G401.6 (cell line): ENCODE results near the gene TENT5A.

Experiments used
- FAIRE-seq: peaks from 2 replicates; lab custom pipeline; 2012; peaks lifted over from hg19 to GRCh38; lab: Jason Lieb, UNC

Gene TENT5A

GRCh38 chr6:81749707-81750106, 2.8 kb downstream of the TENT5A start:
- FAIRE-seq: no peak

DNA sequence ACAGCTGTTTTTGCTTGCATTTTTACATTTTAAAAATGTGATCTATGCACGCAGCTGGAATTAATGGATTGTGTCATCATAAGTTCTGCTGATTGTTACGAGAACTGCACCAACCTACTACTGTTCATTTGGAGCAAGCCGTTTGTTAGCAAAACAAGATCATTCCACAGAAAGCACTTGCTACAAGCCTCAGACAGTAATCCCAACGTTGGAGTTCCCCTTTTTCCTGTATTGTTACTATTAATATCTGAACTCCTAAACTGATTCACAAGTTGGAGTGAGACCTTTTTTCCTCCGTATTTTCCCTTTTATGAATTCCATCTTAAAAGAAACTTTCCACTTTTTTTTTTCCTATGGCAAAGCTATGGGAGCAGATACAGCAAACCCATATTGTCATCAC, 3.5 kb downstream of the TENT5A start:
- no peak for FAIRE-seq

- no peak for FAIRE-seq
These were observed 5.2 kb downstream of the TENT5A start for GRCh38 chr6:81747327-81747726.

GRCh38 chr6:81744131-81744530, 8.3 kb downstream of the TENT5A start:
- no peak for FAIRE-seq

DNA sequence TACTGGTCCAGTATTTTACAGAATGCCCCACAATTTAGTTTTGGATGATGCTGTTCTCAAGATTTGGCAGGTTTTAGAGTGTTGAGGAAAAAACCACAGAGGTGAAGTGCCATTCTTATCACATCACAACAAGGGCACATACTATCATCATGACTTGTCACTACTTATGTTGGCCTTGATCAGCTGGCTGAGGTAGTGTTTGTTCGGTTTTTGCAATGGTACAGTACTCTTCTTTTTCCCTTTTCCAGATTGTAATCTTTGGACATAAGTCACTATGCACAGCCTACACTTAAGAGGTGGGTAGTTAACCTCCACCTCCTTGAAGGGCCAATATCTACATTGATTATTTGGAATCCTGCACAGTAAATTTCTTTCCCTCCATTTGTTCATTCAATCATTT, 8.8 kb downstream of the TENT5A start:
- FAIRE-seq: no peak

- FAIRE-seq: no peak
These were observed 10.8 kb downstream of the TENT5A start for GRCh38 chr6:81741689-81742088.

DNA sequence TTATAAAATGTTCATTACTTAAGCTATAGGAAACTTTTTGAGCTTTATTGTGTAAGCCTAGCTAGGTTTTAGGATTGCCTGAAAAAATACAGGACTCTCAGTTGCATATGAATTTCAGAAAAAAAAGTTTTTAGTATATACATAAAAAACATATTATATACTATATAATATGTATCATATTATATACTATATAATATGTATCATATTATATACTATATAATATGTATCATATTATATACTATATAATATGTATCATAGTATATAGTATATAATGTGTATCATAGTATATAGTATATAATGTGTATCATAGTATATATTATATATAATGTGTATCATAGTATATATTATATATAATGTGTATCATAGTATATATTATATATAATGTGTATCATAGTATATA, 11.9 kb downstream of the TENT5A start:
- peak; percentile 100 for FAIRE-seq

- FAIRE-seq: peak; percentile 28
These were observed 13.0 kb downstream of the TENT5A start for GRCh38 chr6:81739230-81740195.

- no peak for FAIRE-seq
These were observed 16.1 kb downstream of the TENT5A start for GRCh38 chr6:81736428-81736827.

DNA sequence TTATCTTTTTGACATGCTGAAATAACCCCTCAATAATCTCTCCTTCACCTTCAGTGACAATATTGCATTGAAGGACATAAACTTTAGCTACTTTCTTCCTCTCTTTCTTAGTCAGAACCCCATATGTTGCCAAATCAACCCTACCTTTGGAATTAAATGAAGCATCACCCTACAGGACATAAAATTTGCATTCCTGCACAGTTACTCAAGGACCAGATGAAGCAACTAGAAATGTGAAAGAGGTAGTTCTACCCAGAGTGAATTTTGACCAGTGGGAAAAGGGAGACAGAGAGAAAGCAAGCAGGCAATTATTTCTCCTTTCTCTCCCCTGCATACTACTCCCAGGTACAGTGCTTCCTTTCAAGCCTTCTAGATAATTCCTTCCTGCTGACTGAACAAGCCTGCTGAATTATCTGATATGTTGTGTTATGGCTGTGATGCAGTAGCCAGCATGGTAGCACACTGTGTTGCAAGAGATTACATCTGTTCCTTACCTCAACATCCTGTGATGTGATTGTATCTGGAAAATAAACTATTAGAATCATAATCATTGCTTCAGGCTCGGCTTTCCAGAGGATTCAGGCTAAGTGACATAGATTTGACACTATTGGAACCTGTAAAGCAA, 16.6 kb downstream of the TENT5A start:
- FAIRE-seq: no peak

DNA sequence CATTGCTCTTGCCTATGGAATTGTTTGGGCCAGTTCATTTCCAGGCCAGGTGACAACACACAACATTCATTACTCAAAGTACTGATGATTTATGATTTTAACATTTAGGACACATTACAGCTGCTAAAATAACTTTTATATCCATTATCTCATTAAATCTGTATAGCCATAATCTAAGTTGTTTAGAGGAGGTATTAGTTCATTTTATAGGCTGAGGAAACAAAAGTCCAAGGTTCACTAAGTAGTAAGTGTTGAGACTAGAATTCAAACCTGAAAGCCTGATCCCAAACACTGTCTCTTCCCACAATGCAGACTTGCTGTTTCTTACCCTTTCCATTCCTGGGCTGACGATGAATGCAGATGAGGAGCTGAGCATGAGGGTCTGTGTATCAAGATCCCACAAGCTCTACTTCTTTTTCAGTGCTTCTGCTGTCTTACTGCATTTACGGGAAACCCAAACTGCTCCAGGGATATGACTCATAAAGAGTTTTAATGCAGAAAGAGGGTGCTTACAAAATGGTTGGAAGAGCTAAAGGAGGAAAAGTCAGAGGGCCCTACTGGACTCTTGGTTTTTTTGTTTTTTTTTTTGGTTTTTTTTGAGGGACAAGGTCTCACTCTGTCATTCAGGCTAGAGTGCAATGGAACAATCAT, 17.9 kb downstream of the TENT5A start:
- no peak for FAIRE-seq

DNA sequence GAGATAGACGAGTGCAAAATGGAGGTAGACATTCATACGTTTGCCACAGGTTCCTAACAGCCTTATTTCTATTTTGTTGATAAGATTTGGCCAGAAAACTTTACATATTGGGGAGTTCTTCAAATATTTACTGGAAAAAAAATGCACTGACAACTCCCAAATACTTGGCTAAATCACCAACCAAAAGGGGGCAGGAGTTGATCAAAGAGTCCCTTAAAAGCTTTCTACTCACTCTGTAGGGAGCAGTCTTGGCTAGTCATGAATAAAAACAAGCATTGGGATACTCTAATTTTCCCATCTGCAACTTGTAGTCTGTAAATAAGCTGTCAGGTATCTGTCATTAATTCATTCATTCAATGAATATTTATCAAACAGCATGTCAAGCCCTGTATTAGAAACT, 18.4 kb downstream of the TENT5A start:
- FAIRE-seq: no peak

DNA sequence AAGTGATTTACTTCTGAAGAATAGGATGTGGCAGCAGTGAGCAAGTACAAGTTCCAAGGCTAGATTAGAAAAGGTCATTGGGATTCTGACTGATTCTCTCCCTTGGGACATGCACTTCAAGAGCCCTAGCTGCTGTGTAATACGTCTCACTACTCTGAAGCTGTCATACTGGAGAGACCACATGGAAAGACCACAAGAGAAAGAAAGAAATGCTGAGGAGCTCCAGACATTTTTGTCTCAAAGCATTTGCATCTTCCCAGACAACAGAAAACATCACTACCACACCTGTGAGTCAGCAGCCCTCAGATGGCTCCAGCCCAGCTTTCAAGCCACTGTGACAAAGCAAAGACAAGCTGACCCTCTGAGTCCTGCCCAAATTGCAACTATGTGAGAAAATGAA, 20.7 kb downstream of the TENT5A start:
- FAIRE-seq: no peak

DNA sequence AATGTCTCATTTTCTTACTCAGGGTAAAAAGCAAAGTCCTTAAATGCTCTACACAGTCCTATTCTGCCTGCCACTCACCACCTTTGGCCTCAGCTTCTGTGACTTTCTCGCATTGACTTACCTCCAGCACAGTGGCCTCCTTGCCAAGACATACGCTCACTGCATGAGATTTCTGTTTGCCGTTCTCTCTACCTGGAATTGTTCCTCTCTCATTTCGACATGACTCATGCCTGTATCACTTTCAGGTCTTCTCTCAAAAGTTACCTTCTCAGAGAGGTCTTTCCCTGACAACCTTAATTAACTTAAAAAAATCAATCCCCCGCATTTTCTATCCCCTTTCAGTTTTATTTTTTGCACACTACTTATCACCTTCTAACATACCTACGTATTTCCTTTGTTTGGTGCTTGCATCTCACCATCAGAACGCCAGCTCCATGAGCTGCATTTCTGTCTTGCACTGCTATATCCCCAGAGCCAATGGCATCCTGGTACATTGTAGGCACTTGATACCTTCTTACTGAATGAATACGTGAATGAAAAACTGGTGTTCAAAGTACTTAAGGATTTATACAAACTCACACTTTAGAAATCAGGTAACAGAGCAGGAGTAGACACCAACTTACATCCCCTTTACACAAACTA, 24.5 kb downstream of the TENT5A start:
- FAIRE-seq: no peak

DNA sequence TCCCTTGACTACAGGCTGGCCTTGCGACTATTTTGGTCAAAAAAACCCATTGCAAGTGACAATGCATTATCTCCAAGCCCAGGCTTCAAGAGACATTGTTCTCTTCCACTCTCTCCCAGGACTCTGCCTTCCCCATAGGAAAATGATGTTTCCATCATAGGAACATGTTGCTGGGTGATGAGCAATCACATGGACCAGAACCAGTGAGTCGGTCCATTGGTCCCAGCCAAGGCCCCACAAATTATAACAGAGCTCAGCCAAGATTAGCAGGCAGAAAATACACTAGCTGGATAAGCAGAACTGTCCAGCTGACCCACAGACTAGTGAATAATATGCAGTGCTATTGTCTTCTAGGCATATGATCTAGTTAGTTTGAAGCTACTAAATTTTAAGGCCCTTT, 27.4 kb downstream of the TENT5A start:
- FAIRE-seq: no peak

DNA sequence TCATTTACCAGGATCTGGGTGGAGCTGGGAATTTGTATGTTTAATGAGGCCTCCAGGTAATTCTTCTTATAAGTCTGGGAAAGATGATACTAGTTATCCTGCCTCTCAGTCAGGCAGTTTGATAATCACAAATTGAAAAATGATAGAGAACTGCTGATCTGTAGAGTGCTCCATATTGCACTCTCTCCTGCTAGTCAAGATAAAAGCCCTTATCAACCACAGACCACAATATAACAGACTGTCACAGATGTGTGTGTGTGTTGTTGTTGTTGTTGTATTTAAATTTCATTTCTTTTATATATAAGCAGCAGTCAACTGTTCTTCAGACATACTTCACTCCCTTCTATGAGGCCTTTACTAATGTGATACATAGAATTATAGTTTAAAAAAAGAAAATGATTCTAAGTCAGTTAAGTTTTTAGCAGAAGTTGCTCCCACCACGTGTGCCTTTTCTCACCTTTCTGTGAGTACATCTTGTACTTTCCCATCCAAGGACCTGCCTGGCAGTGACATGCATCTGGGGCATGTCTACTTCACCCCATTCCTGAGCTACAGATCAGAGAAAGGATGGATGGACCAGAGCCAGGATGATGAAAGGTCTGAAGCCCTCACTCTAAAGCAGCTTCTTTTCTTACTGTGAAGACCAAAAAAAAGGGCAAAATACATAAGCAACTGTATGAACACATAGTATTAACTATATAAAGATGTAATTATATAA, 29.8 kb downstream of the TENT5A start:
- no peak for FAIRE-seq

GRCh38 chr6:81720427-81720826, 32.1 kb downstream of the TENT5A start:
- no peak for FAIRE-seq

- FAIRE-seq: no peak
These were observed 34.4 kb downstream of the TENT5A start for GRCh38 chr6:81718126-81718525.

GRCh38 chr6:81714684-81715083, 37.8 kb downstream of the TENT5A start:
- FAIRE-seq: no peak

GRCh38 chr6:81713205-81713604, 39.3 kb downstream of the TENT5A start:
- FAIRE-seq: no peak

GRCh38 chr6:81708113-81708699, 44.3 kb downstream of the TENT5A start:
- FAIRE-seq: no peak

DNA sequence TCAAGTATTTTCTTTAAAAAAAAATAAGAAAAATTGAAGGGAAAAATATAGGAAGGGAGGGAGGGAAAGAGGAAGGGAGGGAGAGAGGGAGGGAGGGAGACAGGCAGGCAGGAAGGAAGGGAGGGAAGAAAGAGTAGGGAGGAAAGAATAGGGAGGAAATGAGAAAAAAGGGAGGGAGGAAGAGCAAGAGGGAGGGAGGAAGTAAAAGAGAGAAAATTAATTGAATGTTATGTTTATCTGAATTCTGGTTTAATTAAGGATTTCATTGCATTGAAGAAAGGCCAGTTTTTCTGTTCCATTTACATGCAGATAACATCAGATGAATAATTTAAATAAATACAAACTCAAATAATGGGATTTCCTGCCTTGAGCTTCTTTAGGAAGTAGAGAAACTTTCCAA, 47.8 kb downstream of the TENT5A start:
- FAIRE-seq: no peak
